ENCODE results near the gene AOPEP.

AOPEP gene

GRCh38 chr9:95088421-95089161, 362.1 kb downstream of the AOPEP start:
- in situ Hi-C loops (cut with MboI; ENCODE audit: low sequenced_read_pairs): no loop called here

GRCh38 chr9:95089257-95090022, 362.9 kb downstream of the AOPEP start:
- in situ Hi-C loops (cut with MboI; ENCODE audit: low sequenced_read_pairs): no loop called here

GRCh38 chr9:95090023-95090791, 363.7 kb downstream of the AOPEP start:
- in situ Hi-C loops (cut with MboI; ENCODE audit: low sequenced_read_pairs): no loop called here

GRCh38 chr9:95090871-95091577, 364.5 kb downstream of the AOPEP start:
- in situ Hi-C loops (cut with MboI; ENCODE audit: low sequenced_read_pairs): no loop called here

- in situ Hi-C loops (cut with MboI; ENCODE audit: low sequenced_read_pairs): no loop called here
These were observed 365.2 kb downstream of the AOPEP start for GRCh38 chr9:95091601-95092261.

GRCh38 chr9:95092262-95093072, 366.0 kb downstream of the AOPEP start:
- in situ Hi-C loops (cut with MboI; ENCODE audit: low sequenced_read_pairs): no loop called here

- in situ Hi-C loops (cut with MboI; ENCODE audit: low sequenced_read_pairs): no loop called here
These were observed 367.1 kb downstream of the AOPEP start for GRCh38 chr9:95093586-95093985.

- in situ Hi-C loops (cut with MboI; ENCODE audit: low sequenced_read_pairs): no loop called here
These were observed 367.5 kb downstream of the AOPEP start for GRCh38 chr9:95094002-95094401.

- in situ Hi-C loops (cut with MboI; ENCODE audit: low sequenced_read_pairs): no loop called here
These were observed 369.3 kb downstream of the AOPEP start for GRCh38 chr9:95095641-95096355.

- in situ Hi-C loops (cut with MboI; ENCODE audit: low sequenced_read_pairs): no loop called here
These were observed 369.9 kb downstream of the AOPEP start for GRCh38 chr9:95096381-95096780.

GRCh38 chr9:95096807-95097206, 370.3 kb downstream of the AOPEP start:
- in situ Hi-C loops (cut with MboI; ENCODE audit: low sequenced_read_pairs): no loop called here

- in situ Hi-C loops (cut with MboI; ENCODE audit: low sequenced_read_pairs): no loop called here
These were observed 370.8 kb downstream of the AOPEP start for GRCh38 chr9:95097279-95097678.

- in situ Hi-C loops (cut with MboI; ENCODE audit: low sequenced_read_pairs): no loop called here
These were observed 372.0 kb downstream of the AOPEP start for GRCh38 chr9:95098391-95098921.

- in situ Hi-C loops (cut with MboI; ENCODE audit: low sequenced_read_pairs): no loop called here
These were observed 373.0 kb downstream of the AOPEP start for GRCh38 chr9:95099321-95100070.

GRCh38 chr9:95100071-95100627, 373.6 kb downstream of the AOPEP start:
- in situ Hi-C loops (cut with MboI; ENCODE audit: low sequenced_read_pairs): no loop called here

GRCh38 chr9:95101326-95101725, 374.8 kb downstream of the AOPEP start:
- in situ Hi-C loops (cut with MboI; ENCODE audit: low sequenced_read_pairs): no loop called here

- in situ Hi-C loops (cut with MboI; ENCODE audit: low sequenced_read_pairs): no loop called here
These were observed 375.5 kb downstream of the AOPEP start for GRCh38 chr9:95102001-95102433.

- in situ Hi-C loops (cut with MboI; ENCODE audit: low sequenced_read_pairs): no loop called here
These were observed 376.1 kb downstream of the AOPEP start for GRCh38 chr9:95102572-95102971.

Data from HL-60/S4 treated with phorbol 12-myristate 13-acetate at 8.2 ng/mL for 4 days and 3 days (cell line).